Upper lobe of right lung (tissue), 1 donor: Measurements from ENCODE around the gene SIK2. TPM values are rescaled to one million over a fixed set of nuclear protein-coding genes. Genes with fewer than 3 reads are reported as not detected.
A peak's percentile ranks its signal among the peaks of the same experiment; 100 is the strongest.

Experiments used
- ATAC-seq: fragments of 200-7000 bp; cut with Tn5 transposase; one replicate; pipeline ENCODE4 v1.9.1; 2020; ENCODE audit warnings: mild to moderate bottlenecking, moderate library complexity
- DNase-seq: peaks from one replicate; pipeline ENCODE4 v3.0.0-alpha.2; 2020
- H3K27ac ChIP-seq: fragments of 200-600 bp; one replicate; pipeline ENCODE4 v1.8.0; 2022
- H3K27me3 ChIP-seq: fragments of 200-600 bp; one replicate; pipeline ENCODE4 v1.8.0; 2022; ENCODE audit warnings: mild to moderate bottlenecking
- H3K36me3 ChIP-seq: fragments of 200-600 bp; one replicate; pipeline ENCODE4 v1.8.0; 2022
- H3K4me1 ChIP-seq: fragments of 200-600 bp; one replicate; pipeline ENCODE4 v1.8.0; 2022
- H3K4me3 ChIP-seq: fragments of 200-600 bp; one replicate; pipeline ENCODE4 v1.8.0; 2022; ENCODE audit warnings: mild to moderate bottlenecking
- H3K9me3 ChIP-seq: fragments of 200-600 bp; one replicate; pipeline ENCODE4 v1.8.0; 2022
- intact Hi-C: fragments of 100-400 bp; cut with DNase I; formaldehyde crosslinking; loops from one replicate; pipeline ENCODE4 v1.11.0; 2022
- total RNA-seq: library from RNA; stranded (reverse); fragmentation: NEBNext Ultra II Directional; extraction: Animal tissue kit (Norgen Biotek cat#: 25700); gene quantifications from one replicate; pipeline ENCODE4 v1.2.1, GENCODE V29; 2021
- TF ChIP-seq, protein P1 (sequence below): fragments of 200-600 bp; IDR thresholded peaks from one replicate; pipeline ENCODE4 v1.8.0; 2022; ENCODE audit warnings: antibody characterized with exemption
- donor health status: DM: no; HTN: yes; CAD: no; lungs with severe emphysema.

SIK2 gene
- total RNA-seq, 1 donor from 2014 or later, result 32.6 TPM

DNA sequence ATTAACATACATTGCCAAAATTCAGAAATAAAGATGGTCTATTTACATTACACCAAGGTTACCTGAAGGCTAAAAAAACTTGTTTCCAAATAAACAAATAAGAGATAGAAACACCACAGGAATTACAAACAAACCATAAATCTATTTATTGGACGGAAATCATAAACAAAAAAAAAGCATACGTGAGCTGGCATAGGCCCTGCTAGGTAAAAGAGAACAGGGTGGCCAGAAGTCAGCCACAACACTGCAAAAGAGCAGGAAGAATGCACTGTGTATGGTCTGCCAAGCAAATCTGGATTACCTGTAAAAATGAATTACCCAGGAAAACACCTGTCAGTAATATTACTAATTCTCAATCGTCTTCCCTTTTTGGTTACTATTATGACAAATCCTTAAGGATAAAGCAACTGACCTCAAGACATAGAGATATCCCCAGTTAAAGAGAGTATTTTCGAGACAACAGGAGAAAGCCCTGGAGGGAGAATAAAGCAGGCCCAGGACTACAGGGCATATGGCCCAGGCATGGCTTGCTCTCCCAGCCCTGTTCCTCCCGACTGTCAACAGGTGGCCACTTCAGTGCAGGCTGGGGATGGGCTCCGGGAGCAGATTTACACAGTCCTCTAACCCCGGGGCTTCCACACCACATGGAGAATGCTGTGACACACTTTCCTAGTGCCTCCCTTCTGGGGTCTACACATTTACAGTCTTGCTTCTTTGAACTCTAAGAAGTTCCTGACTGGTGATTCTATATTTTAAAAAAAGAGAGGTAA, 146.0 kb downstream of the SIK2 start:
- no peaks in the 10 kb centered on the region for H3K27me3 ChIP-seq
- ATAC-seq, result peak; percentile 26

DNA sequence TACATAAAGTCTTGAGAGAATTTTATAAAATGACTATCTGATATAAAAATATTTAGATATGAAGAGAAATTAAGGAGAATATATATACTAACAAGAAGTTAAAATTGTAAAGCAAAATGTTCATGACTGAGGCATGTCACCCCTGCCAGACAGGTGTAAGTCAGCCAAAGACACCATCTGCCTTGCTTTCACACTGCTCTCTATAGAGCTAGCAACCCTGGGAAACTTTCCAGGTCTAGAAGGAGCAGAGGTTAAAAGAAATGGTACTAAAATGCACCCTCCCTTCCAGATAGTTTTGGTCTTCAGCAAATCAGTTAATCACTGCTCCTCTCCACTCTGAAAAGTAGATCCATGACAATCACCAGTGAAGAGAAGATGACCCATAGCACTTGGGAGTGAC, 147.4 kb downstream of the SIK2 start:
- Histone ChIP-seq H3K4me3 (no peak overlapping the region), H3K9me3 (no peaks in the 10 kb centered on the region), H3K4me1 (peaks cover 5% of the 10 kb centered on the region), H3K36me3 (peaks cover 96% of the 10 kb centered on the region), H3K27me3 (no peaks in the 10 kb centered on the region), H3K27ac (no peak overlapping the region)
- TF ChIP-seq, protein P1, sequence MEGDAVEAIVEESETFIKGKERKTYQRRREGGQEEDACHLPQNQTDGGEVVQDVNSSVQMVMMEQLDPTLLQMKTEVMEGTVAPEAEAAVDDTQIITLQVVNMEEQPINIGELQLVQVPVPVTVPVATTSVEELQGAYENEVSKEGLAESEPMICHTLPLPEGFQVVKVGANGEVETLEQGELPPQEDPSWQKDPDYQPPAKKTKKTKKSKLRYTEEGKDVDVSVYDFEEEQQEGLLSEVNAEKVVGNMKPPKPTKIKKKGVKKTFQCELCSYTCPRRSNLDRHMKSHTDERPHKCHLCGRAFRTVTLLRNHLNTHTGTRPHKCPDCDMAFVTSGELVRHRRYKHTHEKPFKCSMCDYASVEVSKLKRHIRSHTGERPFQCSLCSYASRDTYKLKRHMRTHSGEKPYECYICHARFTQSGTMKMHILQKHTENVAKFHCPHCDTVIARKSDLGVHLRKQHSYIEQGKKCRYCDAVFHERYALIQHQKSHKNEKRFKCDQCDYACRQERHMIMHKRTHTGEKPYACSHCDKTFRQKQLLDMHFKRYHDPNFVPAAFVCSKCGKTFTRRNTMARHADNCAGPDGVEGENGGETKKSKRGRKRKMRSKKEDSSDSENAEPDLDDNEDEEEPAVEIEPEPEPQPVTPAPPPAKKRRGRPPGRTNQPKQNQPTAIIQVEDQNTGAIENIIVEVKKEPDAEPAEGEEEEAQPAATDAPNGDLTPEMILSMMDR, result no peak
- intact Hi-C loops, result no loop called here
- ATAC-seq (no peak), DNase-seq (no peak)

More for the DNA sequence above, 146.0 kb downstream of the SIK2 start:
- TF ChIP-seq, protein P1, result no peak
- no peak for DNase-seq
- intact Hi-C loops, result no loop called here
- Histone ChIP-seq H3K4me3 (no peak overlapping the region), H3K27ac (no peak overlapping the region), H3K36me3 (peaks cover 96% of the 10 kb centered on the region), H3K9me3 (no peaks in the 10 kb centered on the region), H3K4me1 (peaks cover 5% of the 10 kb centered on the region)

DNA sequence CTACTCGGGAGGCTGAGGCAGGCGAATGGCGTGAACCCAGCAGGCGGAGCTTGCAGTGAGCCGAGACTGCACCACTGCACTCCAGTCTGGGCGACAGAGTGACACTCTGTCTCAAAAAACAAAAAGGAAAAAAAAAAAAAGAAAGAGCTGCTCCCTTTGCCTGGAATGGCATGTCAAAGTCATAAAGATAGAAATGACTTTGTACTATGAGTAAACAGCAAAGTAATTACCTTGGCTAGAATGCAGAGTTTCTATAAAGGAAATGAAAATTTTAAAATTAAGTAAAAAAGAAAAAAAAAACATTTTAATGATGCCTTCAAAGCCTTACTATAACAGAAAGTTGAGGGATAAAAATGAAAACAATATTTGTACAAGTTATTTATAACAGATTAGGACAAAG, 153.8 kb downstream of the SIK2 start:
- TF ChIP-seq, protein P1, result no peak
- no peak overlapping the region for H3K27ac ChIP-seq
- H3K36me3 ChIP-seq, result peaks cover 91% of the 10 kb centered on the region

DNA sequence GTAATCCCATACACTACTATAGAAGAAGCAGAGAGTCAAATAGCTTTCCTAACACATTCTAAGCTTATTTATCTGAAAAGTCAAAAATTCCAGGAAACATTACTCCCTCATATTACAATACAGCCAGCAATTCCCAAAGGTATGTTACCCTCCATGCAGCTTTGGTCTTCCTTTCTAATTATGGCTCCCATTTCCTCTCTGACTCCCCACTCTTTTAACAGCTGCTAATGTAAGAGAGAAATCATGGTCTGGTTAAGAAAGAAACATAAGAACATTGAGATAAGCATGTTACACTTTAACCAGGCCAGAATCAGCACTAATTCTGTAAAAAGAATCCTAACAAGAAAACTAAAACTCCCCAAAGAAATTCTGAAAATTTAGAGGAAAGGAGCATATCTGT, 157.1 kb downstream of the SIK2 start:
- no peaks in the 10 kb centered on the region for H3K9me3 ChIP-seq
- TF ChIP-seq, protein P1, result no peak
- H3K27ac ChIP-seq, result no peak overlapping the region
- no peaks in the 10 kb centered on the region for H3K27me3 ChIP-seq
- intact Hi-C loops, result no loop called here
- H3K4me3 ChIP-seq, result no peak overlapping the region
- H3K4me1 ChIP-seq, result peaks cover 8% of the 10 kb centered on the region
- DNase-seq (no peak), ATAC-seq (no peak)
- peaks cover 89% of the 10 kb centered on the region for H3K36me3 ChIP-seq

More for the DNA sequence above, 153.8 kb downstream of the SIK2 start:
- intact Hi-C loops, result no loop called here
- Histone ChIP-seq H3K4me3 (no peak overlapping the region), H3K27me3 (no peaks in the 10 kb centered on the region), H3K9me3 (no peaks in the 10 kb centered on the region), H3K4me1 (no peaks in the 10 kb centered on the region)
- DNase-seq, result no peak
- no peak for ATAC-seq

DNA sequence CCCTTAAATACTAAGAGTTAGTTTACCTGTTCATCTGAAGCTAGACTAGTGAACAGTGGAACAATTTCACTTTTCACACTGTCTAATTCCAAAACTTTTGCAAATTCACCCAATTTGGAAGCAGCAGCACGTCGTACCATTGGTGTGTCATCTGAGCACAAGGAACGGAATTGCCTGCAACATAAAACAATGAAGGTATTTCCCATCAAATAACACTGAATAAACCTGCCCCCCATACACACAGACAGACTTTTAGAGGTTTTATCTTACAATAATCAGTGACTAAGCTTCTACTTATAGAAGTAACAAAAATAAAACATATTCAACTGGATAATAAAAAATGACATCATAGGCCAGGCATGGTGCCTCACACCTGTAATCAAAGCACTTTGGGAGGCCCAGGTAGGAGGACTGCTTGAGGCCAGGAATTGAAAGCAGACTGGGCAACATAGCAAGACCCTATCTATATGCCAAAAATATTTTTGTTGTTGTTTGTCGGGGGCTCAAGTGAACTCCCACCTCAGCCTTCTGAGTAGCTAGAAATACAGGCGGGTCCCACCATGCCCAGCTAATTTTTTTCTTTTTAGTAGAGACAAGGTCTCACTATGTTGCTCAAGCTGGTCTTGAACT, 157.6 kb downstream of the SIK2 start:
- Histone ChIP-seq H3K9me3 (no peaks in the 10 kb centered on the region), H3K36me3 (peaks cover 85% of the 10 kb centered on the region), H3K27ac (no peak overlapping the region), H3K4me3 (no peak overlapping the region), H3K4me1 (peaks cover 13% of the 10 kb centered on the region), H3K27me3 (no peaks in the 10 kb centered on the region)
- intact Hi-C loops, result no loop called here
- no peak for ATAC-seq
- TF ChIP-seq, protein P1, result no peak
- no peak for DNase-seq
